Type B pancreatic cell (in vitro differentiated cells): Measurements from ENCODE around the gene HPSE2. TPM values are rescaled to one million over a fixed set of nuclear protein-coding genes. Genes with fewer than 3 reads are reported as not detected.
"Not testable (repeated sequence)": the region's sequence is repeated elsewhere in the genome, so short reads cannot be mapped to it uniquely, and the experiment has no call there.

Experiments
- DNase-seq: peaks from one replicate; pipeline ENCODE4 v3.0.0; 2021; ENCODE audit warnings: mixed read lengths; ENCODE audit not compliant: unreplicated experiment; ENCODE audit errors: extremely low spot score
- H3K27ac Mint-ChIP-seq: 2 replicates; pipeline ENCODE4 v1.8.0; 2021; ENCODE audit warnings: mild to moderate bottlenecking, mixed read lengths
- H3K27me3 Mint-ChIP-seq: 2 replicates; pipeline ENCODE4 v1.8.0; 2021; ENCODE audit warnings: mixed read lengths
- H3K36me3 Mint-ChIP-seq: 2 replicates; pipeline ENCODE4 v1.8.0; 2021; ENCODE audit warnings: mixed read lengths
- H3K4me1 Mint-ChIP-seq: one replicate; pipeline ENCODE4 v1.8.0; 2021; ENCODE audit warnings: mixed read lengths; ENCODE audit not compliant: unreplicated experiment
- H3K4me3 Mint-ChIP-seq: 2 replicates; pipeline ENCODE4 v1.8.0; 2021; ENCODE audit warnings: mild to moderate bottlenecking, mixed read lengths
- H3K9me3 Mint-ChIP-seq: 2 replicates; pipeline ENCODE4 v1.8.0; 2021; ENCODE audit warnings: mixed read lengths
- CTCF ChIP-seq: fragments of 200-600 bp; sonication (generic); conservative IDR thresholded peaks from 2 replicates; pipeline ENCODE4 v1.5.0; 2021; ENCODE audit warnings: antibody characterized with exemption, mild to moderate bottlenecking
- total RNA-seq: library from RNA; stranded (reverse); gene quantifications from 2 replicates; pipeline ENCODE4 v1.2.1, GENCODE V29; 2021; ENCODE audit warnings: low replicate concordance

HPSE2 gene
- total RNA-seq, 1 donor from 2014 or later, result 19.8 TPM

GRCh38 chr10:99248824-99249223 lies 13.2 kb upstream of the HPSE2 start:
- no peak for TF ChIP-seq CTCF
- H3K9me3 Mint-ChIP-seq, result peaks cover 10% of the 10 kb centered on the region
- no peak overlapping the region for H3K27ac Mint-ChIP-seq
- no peaks in the 10 kb centered on the region for H3K4me1 Mint-ChIP-seq
- DNase-seq, result no peak
- H3K36me3 Mint-ChIP-seq, result peaks cover 6% of the 10 kb centered on the region
- peaks cover 12% of the 10 kb centered on the region for H3K27me3 Mint-ChIP-seq
- no peak overlapping the region for H3K4me3 Mint-ChIP-seq

- H3K36me3 Mint-ChIP-seq, H3K27ac Mint-ChIP-seq, H3K4me1 Mint-ChIP-seq, H3K4me3 Mint-ChIP-seq, DNase-seq, H3K9me3 Mint-ChIP-seq: not testable (repeated sequence)
- peaks cover 12% of the 10 kb centered on the region for H3K27me3 Mint-ChIP-seq
Observed at GRCh38 chr10:99247893-99248292, 12.2 kb upstream of the HPSE2 start.

DNA sequence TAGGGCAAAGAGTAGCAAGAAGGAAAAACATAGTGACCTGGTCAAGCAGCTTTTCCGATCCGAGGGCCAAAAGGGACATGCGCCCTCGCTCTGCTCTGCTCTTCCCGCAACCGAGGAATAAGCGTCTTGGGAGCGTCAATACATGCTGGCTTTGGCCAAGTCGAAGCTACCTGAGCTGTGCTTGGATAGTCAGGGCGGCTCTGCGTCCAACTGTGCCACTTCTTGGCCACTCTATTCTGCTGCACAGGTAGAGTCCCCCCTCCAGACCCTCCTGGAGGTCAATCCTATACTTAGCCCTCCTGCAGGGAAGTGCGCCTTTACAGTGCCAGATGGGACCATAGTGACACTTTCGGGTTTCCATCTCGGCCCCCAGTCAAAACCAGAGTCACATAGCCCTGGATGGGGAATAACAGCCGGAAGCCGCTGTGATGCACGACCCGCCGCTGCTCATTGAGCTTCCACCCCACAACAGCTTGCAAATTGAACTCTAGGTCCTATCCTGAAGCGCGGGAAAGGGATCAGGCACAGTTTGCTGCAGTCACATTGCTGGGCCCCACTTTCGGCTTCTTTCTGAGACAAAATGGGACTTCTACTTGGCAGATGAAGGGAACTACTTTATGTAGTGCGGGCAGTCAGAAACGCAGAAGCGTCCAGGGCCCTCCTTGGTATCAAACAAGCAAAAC lies 1.1 kb upstream of the HPSE2 start:
- Mint-ChIP-seq H3K36me3 (peaks cover 4% of the 10 kb centered on the region), H3K9me3 (no peaks in the 10 kb centered on the region), H3K4me1 (peaks cover 13% of the 10 kb centered on the region), H3K27me3 (peaks cover 81% of the 10 kb centered on the region), H3K27ac (no peak overlapping the region), H3K4me3 (peak overlapping the region; percentile 82)
- no peak for TF ChIP-seq CTCF
- DNase-seq, result no peak

DNA sequence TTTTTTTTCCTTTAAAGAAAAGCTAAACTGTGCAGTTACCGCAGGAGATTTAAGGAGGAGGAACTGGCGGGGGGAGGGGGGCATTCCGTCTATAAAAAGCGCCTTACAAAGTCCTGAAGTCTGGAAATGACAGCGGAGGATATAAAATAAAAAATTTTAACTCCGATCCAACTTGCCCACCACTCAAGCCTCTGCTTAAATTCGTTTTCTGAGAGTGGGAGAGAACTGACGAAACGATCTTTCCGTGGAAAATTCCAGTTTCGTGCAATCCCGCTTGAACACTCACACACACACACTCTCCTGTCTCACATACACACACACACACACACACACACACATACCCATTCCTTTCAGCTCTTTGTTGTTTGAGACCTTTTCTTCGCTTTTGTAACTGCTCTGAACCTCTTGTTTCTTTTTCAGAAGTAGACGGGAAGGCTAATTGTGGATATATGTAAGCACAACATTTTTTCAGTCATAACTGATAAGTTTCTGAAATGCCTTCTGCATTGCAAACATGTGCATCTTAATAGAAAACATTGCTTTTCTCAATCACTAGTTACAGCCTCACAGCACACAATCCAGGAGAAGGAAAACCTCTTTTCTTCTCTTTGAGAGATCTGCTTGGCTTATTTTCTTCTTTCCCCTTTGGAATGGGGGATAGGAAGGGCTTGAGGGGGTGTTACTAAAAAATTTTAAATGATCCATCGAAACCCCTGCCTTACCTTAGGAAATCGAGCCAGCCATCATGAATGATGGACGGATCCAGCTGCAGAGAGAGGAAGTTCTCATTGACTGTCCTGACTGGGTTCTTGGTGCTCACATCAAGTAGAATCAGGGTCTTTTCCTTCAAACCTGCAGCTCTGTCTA lies 628 bp downstream of the HPSE2 start:
- H3K4me1 Mint-ChIP-seq, result peaks cover 17% of the 10 kb centered on the region
- peak overlapping the region; percentile 82 for H3K4me3 Mint-ChIP-seq
- H3K36me3 Mint-ChIP-seq, result peaks cover 4% of the 10 kb centered on the region
- no peak for TF ChIP-seq CTCF
- H3K9me3 Mint-ChIP-seq, result no peaks in the 10 kb centered on the region
- peaks cover 88% of the 10 kb centered on the region for H3K27me3 Mint-ChIP-seq
- H3K27ac Mint-ChIP-seq, result peak overlapping the region; percentile 10
- no peak for DNase-seq

GRCh38 chr10:99234041-99234790 lies 1.4 kb downstream of the HPSE2 start:
- Mint-ChIP-seq H3K9me3 (no peaks in the 10 kb centered on the region), H3K27me3 (peaks cover 93% of the 10 kb centered on the region), H3K36me3 (peaks cover 4% of the 10 kb centered on the region), H3K27ac (peak overlapping the region; percentile 10), H3K4me1 (peaks cover 17% of the 10 kb centered on the region), H3K4me3 (peak overlapping the region; percentile 82)
- DNase-seq, result peak; percentile 72
- TF ChIP-seq CTCF, result no peak
